Tibial nerve (tissue), 4 donors: ENCODE measurements around the gene PIGB. TPM values are rescaled to one million over a fixed set of nuclear protein-coding genes. Genes with fewer than 3 reads are reported as not detected.

ENCODE experiments used
- DNase-seq, 2 donors: peaks; one replicate each; pipeline ENCODE4 v3.0.0-alpha.2; 2019; ENCODE audit warnings: low spot score in 2 of 2
- H3K27ac ChIP-seq, 4 donors: fragments of 200-600 bp; sonication (generic) in 3 of 4; one replicate each; pipeline ENCODE4 v1.5.1; 2017 to 2019; ENCODE audit warnings: mild to moderate bottlenecking in 1 of 4
- H3K27me3 ChIP-seq, 2 donors: fragments of 200-600 bp; sonication (generic) in 1 of 2; one replicate each; pipeline versions ENCODE4 v1.5.1 to v1.6.0; 2017 to 2019
- H3K36me3 ChIP-seq, 3 donors: fragments of 200-600 bp; sonication (generic); one replicate each; pipeline ENCODE4 v1.5.1; 2018 to 2019
- H3K4me1 ChIP-seq, 4 donors: fragments of 200-600 bp; sonication (generic) in 3 of 4; one replicate each; pipeline ENCODE4 v1.5.1; 2017 to 2019
- H3K4me3 ChIP-seq, 4 donors: fragments of 200-600 bp; sonication (generic) in 3 of 4; one replicate each; pipeline ENCODE4 v1.5.1; 2017 to 2019; ENCODE audit warnings: mild to moderate bottlenecking in 1 of 4, moderate library complexity in 1 of 4
- H3K9me3 ChIP-seq, 4 donors: fragments of 200-600 bp; sonication (generic) in 3 of 4; one replicate each; pipeline ENCODE4 v1.5.1; 2017 to 2019
- EP300 ChIP-seq, 2 donors: sonication (generic); formaldehyde crosslinking; IDR thresholded peaks; one replicate each; pipeline ENCODE4 v1.6.1; 2017; ENCODE audit warnings: antibody characterized with exemption in 2 of 2, mild to moderate bottlenecking in 1 of 2
- POLR2A ChIP-seq, 2 donors: fragments of 450-650 bp; IDR thresholded peaks; one replicate each; pipeline ENCODE4 v1.6.1; 2017; ENCODE audit warnings: antibody characterized with exemption in 2 of 2, mild to moderate bottlenecking in 2 of 2, moderate library complexity in 2 of 2
- WGBS, 2 donors: methylation state at CpG; one replicate each; pipeline ENCODE4 v1.1.5; 2018; 5-methylcytosine and 5-hydroxymethylcytosine counted together
- total RNA-seq, 4 donors: library from RNA; depleted of rRNA; stranded (reverse); fragments of >200 nt; gene quantifications; one replicate each; pipeline ENCODE4 v1.1.0, GENCODE V29; 2016
- TF ChIP-seq, protein P1 (sequence below), 5 experiments: fragments of 200-600 bp in 3 of 5; fragments of 450-650 bp in 2 of 5; sonication (generic) in 3 of 5; IDR thresholded peaks; one replicate each; pipeline ENCODE4 v1.5.1; 2016 to 2019; ENCODE audit warnings: antibody characterized with exemption in 5 of 5, mild to moderate bottlenecking in 3 of 5, moderate library complexity in 2 of 5

The PIGB gene
- total RNA-seq, 4 donors from 2014 or later, result 4.0 to 16.1 (median 13.8) TPM

DNA sequence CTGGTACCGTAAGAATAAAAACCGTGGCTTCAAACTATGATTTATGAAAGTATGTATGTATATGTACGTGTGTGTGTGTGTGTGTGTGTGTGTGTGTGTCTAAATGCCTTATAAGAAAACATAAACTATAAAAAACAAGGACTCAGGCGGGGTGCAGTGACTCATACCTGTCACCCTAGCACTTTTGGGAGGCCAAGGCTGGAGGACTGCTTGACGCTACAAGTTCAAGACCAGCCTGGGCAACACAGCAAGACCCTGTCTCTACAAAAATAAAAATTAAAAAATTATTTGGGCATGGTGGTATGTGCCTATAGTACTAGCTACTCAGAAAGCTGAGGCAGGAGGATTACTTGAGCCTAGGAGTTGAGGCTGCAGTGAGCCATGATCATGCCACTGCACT is 60.1 kb downstream of the PIGB start:
- no peaks in the 10 kb centered on the region for H3K27me3 ChIP-seq
- H3K4me1 ChIP-seq, result no peaks in the 10 kb centered on the region
- no peak for TF ChIP-seq POLR2A (IDR thresholded peaks at IDR 0.05)
- TF ChIP-seq EP300 (IDR thresholded peaks at IDR 0.05), result no peak
- TF ChIP-seq, protein P1, sequence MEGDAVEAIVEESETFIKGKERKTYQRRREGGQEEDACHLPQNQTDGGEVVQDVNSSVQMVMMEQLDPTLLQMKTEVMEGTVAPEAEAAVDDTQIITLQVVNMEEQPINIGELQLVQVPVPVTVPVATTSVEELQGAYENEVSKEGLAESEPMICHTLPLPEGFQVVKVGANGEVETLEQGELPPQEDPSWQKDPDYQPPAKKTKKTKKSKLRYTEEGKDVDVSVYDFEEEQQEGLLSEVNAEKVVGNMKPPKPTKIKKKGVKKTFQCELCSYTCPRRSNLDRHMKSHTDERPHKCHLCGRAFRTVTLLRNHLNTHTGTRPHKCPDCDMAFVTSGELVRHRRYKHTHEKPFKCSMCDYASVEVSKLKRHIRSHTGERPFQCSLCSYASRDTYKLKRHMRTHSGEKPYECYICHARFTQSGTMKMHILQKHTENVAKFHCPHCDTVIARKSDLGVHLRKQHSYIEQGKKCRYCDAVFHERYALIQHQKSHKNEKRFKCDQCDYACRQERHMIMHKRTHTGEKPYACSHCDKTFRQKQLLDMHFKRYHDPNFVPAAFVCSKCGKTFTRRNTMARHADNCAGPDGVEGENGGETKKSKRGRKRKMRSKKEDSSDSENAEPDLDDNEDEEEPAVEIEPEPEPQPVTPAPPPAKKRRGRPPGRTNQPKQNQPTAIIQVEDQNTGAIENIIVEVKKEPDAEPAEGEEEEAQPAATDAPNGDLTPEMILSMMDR (IDR thresholded peaks at IDR 0.05), result no peak
- H3K9me3 ChIP-seq, result no peaks in the 10 kb centered on the region
- WGBS, 2 donors, result 82 to 85% methylated on average over 5 of the region's 5 CpGs
- no peak overlapping the region for H3K27ac ChIP-seq
- peaks cover 0 to 90% (median 5%) of the 10 kb centered on the region in 3 donors for H3K36me3 ChIP-seq
- H3K4me3 ChIP-seq, result no peak overlapping the region
- no peak for DNase-seq

DNA sequence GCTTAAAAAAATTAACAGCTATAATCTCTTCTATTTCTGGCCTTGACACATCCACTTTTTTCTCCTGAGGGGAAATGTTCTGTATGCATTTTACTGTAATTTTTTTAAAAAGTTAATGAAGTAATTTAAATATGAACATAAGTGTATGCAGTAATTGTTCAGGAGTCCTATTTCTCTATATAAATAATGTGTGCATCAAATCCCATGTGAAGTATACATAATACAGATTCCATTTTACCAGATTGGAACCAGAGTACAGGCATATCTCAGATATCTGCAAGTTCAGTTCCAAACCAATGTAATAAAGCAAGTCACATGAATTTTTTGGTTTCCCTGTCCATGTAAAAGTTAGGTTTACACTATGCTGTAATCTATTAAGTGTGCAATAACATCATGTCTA is 62.6 kb downstream of the PIGB start:
- TF ChIP-seq, protein P1 (IDR thresholded peaks at IDR 0.05), result no peak
- no peak for TF ChIP-seq EP300 (IDR thresholded peaks at IDR 0.05)
- no peak for TF ChIP-seq POLR2A (IDR thresholded peaks at IDR 0.05)
- Histone ChIP-seq H3K9me3 (no peaks in the 10 kb centered on the region), H3K27me3 (no peaks in the 10 kb centered on the region), H3K4me1 (no peaks in the 10 kb centered on the region), H3K4me3 (no peak overlapping the region), H3K27ac (no peak overlapping the region), H3K36me3 (peaks cover 0 to 94% (median 5%) of the 10 kb centered on the region in 3 donors)
- DNase-seq, result no peak

DNA sequence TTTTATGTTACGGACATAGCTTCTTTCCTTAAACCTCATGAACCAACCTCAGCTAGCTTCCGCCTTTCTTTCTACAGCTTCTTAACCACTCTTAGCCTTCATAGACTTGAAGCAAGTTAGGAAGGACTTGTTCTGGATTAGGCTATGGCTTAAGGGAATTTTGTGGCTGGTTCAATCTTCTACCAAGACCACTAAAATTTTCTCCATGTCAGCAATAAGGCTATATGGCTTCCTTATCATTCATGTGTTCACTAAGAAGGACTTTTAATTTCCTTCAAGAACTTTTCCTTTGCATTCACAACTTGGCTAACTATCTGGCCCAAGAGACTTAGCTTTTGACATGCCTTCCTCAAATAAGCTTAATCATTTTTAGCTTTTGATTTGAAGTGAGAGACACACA is 64.7 kb downstream of the PIGB start:
- Histone ChIP-seq H3K4me3 (no peak overlapping the region), H3K4me1 (no peaks in the 10 kb centered on the region), H3K9me3 (no peaks in the 10 kb centered on the region), H3K27me3 (no peaks in the 10 kb centered on the region), H3K36me3 (peaks cover 0 to 96% (median 5%) of the 10 kb centered on the region in 3 donors), H3K27ac (no peak overlapping the region)
- DNase-seq, result no peak
- TF ChIP-seq, protein P1 (IDR thresholded peaks at IDR 0.05), result no peak
- TF ChIP-seq EP300 (IDR thresholded peaks at IDR 0.05) (no peak), POLR2A (IDR thresholded peaks at IDR 0.05) (no peak)
- WGBS, 2 donors, result 96 to 97% methylated on average over 2 of the region's 2 CpGs

DNA sequence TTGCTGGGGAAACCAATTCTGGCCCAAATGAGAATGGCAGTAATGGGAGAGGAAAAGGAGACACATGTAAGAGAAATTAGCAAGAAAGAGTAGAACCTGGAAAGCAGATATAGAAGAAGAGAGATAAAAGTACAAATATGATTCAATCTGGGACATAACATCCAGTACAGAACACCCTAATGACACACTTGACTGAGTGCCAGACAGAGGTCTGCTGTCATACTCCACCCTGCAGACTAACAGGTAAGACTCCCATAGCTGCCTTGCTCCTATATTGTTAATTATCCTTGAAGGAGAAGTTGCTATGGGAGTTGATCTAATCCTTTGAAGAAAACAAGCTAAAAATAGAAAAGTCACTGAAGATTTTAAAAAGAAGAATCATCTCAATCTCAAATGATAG is 68.0 kb downstream of the PIGB start:
- Histone ChIP-seq H3K27me3 (no peaks in the 10 kb centered on the region), H3K27ac (no peak overlapping the region), H3K4me3 (no peak overlapping the region), H3K9me3 (no peaks in the 10 kb centered on the region), H3K4me1 (no peaks in the 10 kb centered on the region), H3K36me3 (peaks cover 0 to 69% (median 5%) of the 10 kb centered on the region in 3 donors)
- no peak for DNase-seq
- TF ChIP-seq, protein P1 (IDR thresholded peaks at IDR 0.05), result no peak
- TF ChIP-seq POLR2A (IDR thresholded peaks at IDR 0.05), result no peak
- TF ChIP-seq EP300 (IDR thresholded peaks at IDR 0.05), result no peak

DNA sequence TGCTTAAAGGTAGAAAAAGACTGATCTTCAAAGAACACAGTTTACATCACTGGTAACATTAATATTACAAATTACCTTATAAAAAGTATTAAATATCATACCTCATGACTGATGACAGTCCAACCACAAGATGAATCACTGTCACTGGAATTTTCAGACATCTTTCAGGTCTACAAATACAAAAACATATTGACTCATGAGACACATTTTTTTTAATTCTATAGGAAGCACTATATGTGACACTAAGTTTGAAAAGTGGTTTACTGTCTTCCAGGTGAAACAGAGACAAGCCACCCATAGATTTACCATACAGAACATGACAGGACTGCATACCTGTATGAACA is 70.2 kb downstream of the PIGB start:
- Histone ChIP-seq H3K4me3 (no peak overlapping the region), H3K27me3 (no peaks in the 10 kb centered on the region), H3K9me3 (no peaks in the 10 kb centered on the region), H3K4me1 (no peaks in the 10 kb centered on the region), H3K27ac (no peak overlapping the region), H3K36me3 (peaks cover 0 to 47% (median 0%) of the 10 kb centered on the region in 3 donors)
- no peak for TF ChIP-seq EP300 (IDR thresholded peaks at IDR 0.05)
- no peak for TF ChIP-seq POLR2A (IDR thresholded peaks at IDR 0.05)
- TF ChIP-seq, protein P1 (IDR thresholded peaks at IDR 0.05), result no peak
- no peak for DNase-seq
